ENCODE results near the gene ETV3. TPM values are rescaled to one million over a fixed set of nuclear protein-coding genes. Genes with fewer than 3 reads are reported as not detected.
A peak's percentile ranks its signal among the peaks of the same experiment; 100 is the strongest.

Gene ETV3
- total RNA-seq, 1 experiment from 2014 or later: 36.3 TPM

- Histone ChIP-seq H2AFZ (ENCODE audit: low read length) (no peak overlapping the region), H2BK20ac (ENCODE audit: low read depth, low read length, poor library complexity, severe bottlenecking) (no peak overlapping the region), H3K23ac (ENCODE audit: insufficient read length, low read depth, low read length) (no peak overlapping the region), H3K9me3 (ENCODE audit: control insufficient read depth, low read depth, low read length) (no peaks in the 10 kb centered on the region), H4K20me1 (ENCODE audit: control insufficient read depth, insufficient read depth, insufficient read length) (no peaks in the 10 kb centered on the region), H3K9ac (ENCODE audit: extremely low read depth, insufficient read length, low read length) (no peak overlapping the region), H3K4me2 (ENCODE audit: insufficient read depth, insufficient read length, low read length) (no peak overlapping the region), H3K23me2 (ENCODE audit: insufficient read length, low read depth, low read length, poor library complexity, severe bottlenecking) (no peaks in the 10 kb centered on the region), H3K27me3 (ENCODE audit: insufficient read depth, low read length) (no peaks in the 10 kb centered on the region; the same call in 1 of the 2 replicates), H3T11ph (ENCODE audit: low read length) (no peak overlapping the region), H2AK5ac (ENCODE audit: insufficient read length, low read length) (no peak overlapping the region), H2BK12ac (ENCODE audit: insufficient read length, low read depth, low read length) (no peak overlapping the region), H4K91ac (ENCODE audit: insufficient read length, low read depth, low read length) (no peak overlapping the region), H4K8ac (replicated peaks; ENCODE audit: insufficient read length, low read depth, low read length) (no peak overlapping the region), H3K4me1 (ENCODE audit: insufficient read depth, low read length) (peaks cover 22% of the 10 kb centered on the region; the same call in 1 of the 2 replicates), H3K14ac (ENCODE audit: insufficient read depth, low read length) (no peak overlapping the region; the same call in 1 of the 2 replicates), H2BK15ac (ENCODE audit: low read depth, low read length) (no peak overlapping the region), H2BK5ac (ENCODE audit: insufficient read length, low read length) (no peak overlapping the region), H3K4ac (ENCODE audit: low read depth, low read length) (no peak overlapping the region), H3K27ac (ENCODE audit: insufficient read length, low read depth, low read length) (no peak overlapping the region), H4K5ac (ENCODE audit: insufficient read length, low read depth, low read length) (no peak overlapping the region), H3K79me1 (ENCODE audit: insufficient read depth, low read depth, low read length, poor library complexity, severe bottlenecking) (no peaks in the 10 kb centered on the region), H3K56ac (ENCODE audit: insufficient read length, low read depth, low read length) (no peak overlapping the region), H3K18ac (ENCODE audit: insufficient read length, low read depth, low read length) (no peak overlapping the region), H3K79me2 (ENCODE audit: insufficient read depth, low read length) (no peaks in the 10 kb centered on the region), H2BK120ac (ENCODE audit: low read depth, low read length, poor library complexity, severe bottlenecking) (no peak overlapping the region)
- no peak for TF ChIP-seq CTCF (conservative IDR thresholded peaks at IDR 0.05)
- peak overlapping the region; percentile 36 to 60 (median 39); a peak in 4 of 7 replicates for H3K27ac Mint-ChIP-seq
- H3K9me3 Mint-ChIP-seq: no peaks in the 10 kb centered on the region
- no CpG with 5 or more reads among the region's 4 CpGs for WGBS (ENCODE audit: extremely low coverage, insufficient read length, low lambda C conversion rate)
- DNase-seq: peak; percentile 38
- peaks cover 64 to 72% of the 10 kb centered on the region in 2 experiments for H3K4me1 Mint-ChIP-seq
- no peaks in the 10 kb centered on the region; a peak in 1 of 7 replicates for H3K36me3 Mint-ChIP-seq (ENCODE audit: insufficient read depth in 1 of 3, low read depth in 3 of 3)
- no peaks in the 10 kb centered on the region; the same call in 1 of the 2 replicates for H3K27me3 Mint-ChIP-seq (ENCODE audit: low read depth)
- no peak overlapping the region for H3K4me3 Mint-ChIP-seq
Measured at GRCh38 chr1:157117527-157118057, 20.6 kb downstream of the ETV3 start.
